Measurements from ENCODE around the gene CRYGS.
"Not testable (repeated sequence)": the region's sequence is repeated elsewhere in the genome, so short reads cannot be mapped to it uniquely, and the experiment has no call there.

The CRYGS gene

GRCh38 chr3:186552408-186553031, 8.3 kb upstream of the CRYGS start:
- no peak for DNase-seq (ENCODE audit: low read depth)

GRCh38 chr3:186551387-186551786, 7.2 kb upstream of the CRYGS start:
- DNase-seq (ENCODE audit: low read depth) = no peak

GRCh38 chr3:186549497-186549896, 5.3 kb upstream of the CRYGS start:
- DNase-seq (ENCODE audit: low read depth) = no peak

GRCh38 chr3:186540835-186541226, 3.3 kb downstream of the CRYGS start:
- DNase-seq (ENCODE audit: low read depth) = no peak

- DNase-seq (ENCODE audit: low read depth) = peak; percentile 64
Measured at GRCh38 chr3:186540221-186540834, 3.9 kb downstream of the CRYGS start.

GRCh38 chr3:186538779-186539178, 5.4 kb downstream of the CRYGS start:
- DNase-seq (ENCODE audit: low read depth) = no peak

GRCh38 chr3:186536883-186537844, 7.0 kb downstream of the CRYGS start:
- no peak for DNase-seq (ENCODE audit: low read depth)

- peak; percentile 36 for DNase-seq (ENCODE audit: low read depth)
Measured at GRCh38 chr3:186534113-186534669, 10.0 kb downstream of the CRYGS start.

GRCh38 chr3:186532598-186533072, 11.5 kb downstream of the CRYGS start:
- no peak for DNase-seq (ENCODE audit: low read depth)

- DNase-seq (ENCODE audit: low read depth) = not testable (repeated sequence)
Measured at GRCh38 chr3:186531694-186532093, 12.5 kb downstream of the CRYGS start.

GRCh38 chr3:186530415-186530814, 13.8 kb downstream of the CRYGS start:
- DNase-seq (ENCODE audit: low read depth) = no peak

- no peak for DNase-seq (ENCODE audit: low read depth)
Measured at GRCh38 chr3:186529201-186529999, 14.8 kb downstream of the CRYGS start.

- no peak for DNase-seq (ENCODE audit: low read depth)
Measured at GRCh38 chr3:186526256-186526606, 17.9 kb downstream of the CRYGS start.

GRCh38 chr3:186525369-186526255, 18.6 kb downstream of the CRYGS start:
- DNase-seq (ENCODE audit: low read depth) = no peak

GRCh38 chr3:186524616-186525015, 19.6 kb downstream of the CRYGS start:
- DNase-seq (ENCODE audit: low read depth) = no peak

GRCh38 chr3:186523434-186523833, 20.7 kb downstream of the CRYGS start:
- DNase-seq (ENCODE audit: low read depth) = no peak

- no peak for DNase-seq (ENCODE audit: low read depth)
Measured at GRCh38 chr3:186523022-186523421, 21.2 kb downstream of the CRYGS start.

GRCh38 chr3:186520957-186521842, 23.0 kb downstream of the CRYGS start:
- no peak for DNase-seq (ENCODE audit: low read depth)

GRCh38 chr3:186520431-186520830, 23.7 kb downstream of the CRYGS start:
- no peak for DNase-seq (ENCODE audit: low read depth)
